Stomach (tissue), 9 donors: ENCODE results near the gene SPX. TPM values are rescaled to one million over a fixed set of nuclear protein-coding genes. Genes with fewer than 3 reads are reported as not detected.

Experiments
- DNase-seq, 2 donors: peaks; one replicate each; pipeline versions ENCODE4 v3.0.0 to v3.0.0-alpha.2; 2013 to 2019
- H3K27ac ChIP-seq, 5 donors: fragments of 200-600 bp in 4 of 5; sonication (generic) in 4 of 5; one replicate each; pipeline ENCODE4 v1.5.1; 2013 to 2019; ENCODE audit warnings: mild to moderate bottlenecking in 1 of 5, moderate library complexity in 1 of 5
- H3K27me3 ChIP-seq, 3 donors: fragments of 200-600 bp; sonication (generic); one replicate each; pipeline ENCODE4 v1.5.1; 2017 to 2019; ENCODE audit warnings: mixed run types in 1 of 3
- H3K36me3 ChIP-seq, 4 donors: fragments of 200-600 bp; sonication (generic); 1 replicate in 3 of 4; 2 replicates in 1 of 4; pipeline ENCODE4 v1.5.1; 2016 to 2019
- H3K4me1 ChIP-seq, 4 donors: fragments of 200-600 bp; sonication (generic); one replicate each; pipeline ENCODE4 v1.5.1; 2016 to 2019
- H3K4me3 ChIP-seq, 4 donors: fragments of 200-600 bp; sonication (generic) in 3 of 4; one replicate each; pipeline ENCODE4 v1.5.1; 2016 to 2019; ENCODE audit warnings: mild to moderate bottlenecking in 1 of 4
- H3K9me3 ChIP-seq, 4 donors: fragments of 200-600 bp; sonication (generic); one replicate each; pipeline ENCODE4 v1.5.1; 2016 to 2019
- CTCF ChIP-seq, 7 experiments: fragments of 450-650 bp in 4 of 7; fragments of 200-600 bp in 3 of 7; sonication (generic) in 3 of 7; IDR thresholded peaks; one replicate each; pipeline ENCODE4 v1.5.1; 2016 to 2019; ENCODE audit warnings: antibody characterized with exemption in 7 of 7, control low read depth in 2 of 7, mild to moderate bottlenecking in 1 of 7
- EP300 ChIP-seq: sonication (generic); formaldehyde crosslinking; IDR thresholded peaks from one replicate; pipeline ENCODE4 v1.6.1; 2017; ENCODE audit warnings: antibody characterized with exemption
- POLR2A ChIP-seq, 4 donors: fragments of 450-650 bp; IDR thresholded peaks; one replicate each; pipeline ENCODE4 v1.6.1; 2016; ENCODE audit warnings: antibody characterized with exemption in 4 of 4, control low read depth in 2 of 4, mild to moderate bottlenecking in 1 of 4, moderate library complexity in 1 of 4
- POLR2AphosphoS5 ChIP-seq, 3 donors: sonication (generic); formaldehyde crosslinking; IDR thresholded peaks; one replicate each; pipeline ENCODE4 v1.6.1; 2016; ENCODE audit warnings: antibody characterized with exemption in 3 of 3
- WGBS, 5 donors: extraction: QIAGEN DNeasy Blood & Tissue Kit in 3 of 5; methylation state at CpG; one replicate each; pipeline versions ENCODE4 v1.1.5 to v1.1.7; 2013 to 2018; 5-methylcytosine and 5-hydroxymethylcytosine counted together
- intact Hi-C: fragments of 100-400 bp; cut with DNase I; formaldehyde crosslinking; loops from one replicate; pipeline ENCODE4 v1.15.1; 2023; ENCODE audit warnings: low total_unique reads
- polyA plus RNA-seq, 3 donors: library from polyadenylated mRNA; stranded (reverse); fragments of 200-250 nt; gene quantifications; one replicate each; pipeline ENCODE4 v1.2.3, GENCODE V29; 2013
- total RNA-seq, 5 donors: library from RNA; depleted of rRNA; stranded (reverse); fragments of >200 nt; gene quantifications; one replicate each; pipeline versions ENCODE4 v1.1.0 to v1.2.3, GENCODE V29; 2014 to 2016
- donor health status: healthy with polysubstance abuse.
- donor health status: Bipolar disorder and iron deficiency.
- donor health status: healthy.

SPX gene
- total and polyA plus RNA-seq, 8 donors: 0.28 to 1.6 (median 1.0) TPM; not detected in 4

GRCh38 chr12:21521541-21521940 lies 4.6 kb upstream of the SPX start:
- no peaks in the 10 kb centered on the region for H3K9me3 ChIP-seq
- H3K36me3 ChIP-seq: peaks cover 0 to 25% (median 9%) of the 10 kb centered on the region in 4 donors
- no peak overlapping the region for H3K4me3 ChIP-seq
- 12 to 37% (median 26%) methylated on average over 1 of the region's 1 CpG for WGBS, 5 donors
- no peaks in the 10 kb centered on the region for H3K4me1 ChIP-seq
- TF ChIP-seq CTCF (IDR thresholded peaks at IDR 0.05) (no peak), POLR2AphosphoS5 (IDR thresholded peaks at IDR 0.05) (no peak), POLR2A (IDR thresholded peaks at IDR 0.05) (no peak), EP300 (no peak)
- intact Hi-C loops: no loop called here
- H3K27me3 ChIP-seq: no peaks in the 10 kb centered on the region
- no peak for DNase-seq
- no peak overlapping the region for H3K27ac ChIP-seq

GRCh38 chr12:21523148-21523547 lies 2.9 kb upstream of the SPX start:
- Histone ChIP-seq H3K27me3 (peaks cover 0 to 16% (median 9%) of the 10 kb centered on the region in 3 donors), H3K4me1 (peaks cover 0 to 16% (median 13%) of the 10 kb centered on the region in 4 donors), H3K9me3 (no peaks in the 10 kb centered on the region), H3K27ac (no peak overlapping the region), H3K36me3 (peaks cover 0 to 9% (median 0%) of the 10 kb centered on the region in 4 donors), H3K4me3 (no peak overlapping the region)
- no peak for DNase-seq
- intact Hi-C loops: no loop called here
- no peak for TF ChIP-seq POLR2A (IDR thresholded peaks at IDR 0.05)
- no peak for TF ChIP-seq CTCF (IDR thresholded peaks at IDR 0.05)
- no peak for TF ChIP-seq POLR2AphosphoS5 (IDR thresholded peaks at IDR 0.05)
- TF ChIP-seq EP300: no peak

GRCh38 chr12:21526721-21527345 lies 737 bp downstream of the SPX start:
- Histone ChIP-seq H3K27me3 (peaks cover 0 to 28% (median 9%) of the 10 kb centered on the region in 3 donors), H3K27ac (peak overlapping the region in 1 of 5 donors; percentile 66), H3K9me3 (no peaks in the 10 kb centered on the region), H3K4me1 (peaks cover 0 to 32% (median 21%) of the 10 kb centered on the region in 4 donors), H3K36me3 (no peaks in the 10 kb centered on the region), H3K4me3 (peak overlapping the region; percentile 62 to 73 (median 66))
- intact Hi-C loops: no loop called here
- no peak for TF ChIP-seq EP300
- no peak for TF ChIP-seq POLR2AphosphoS5 (IDR thresholded peaks at IDR 0.05)
- no peak for TF ChIP-seq CTCF (IDR thresholded peaks at IDR 0.05)
- TF ChIP-seq POLR2A (IDR thresholded peaks at IDR 0.05): no peak
- 27 to 43% (median 32%) methylated on average over 12 of the region's 12 CpGs for WGBS, 5 donors
- DNase-seq: peak in 1 of 2 donors; percentile 10

GRCh38 chr12:21527451-21528180 lies 1.5 kb downstream of the SPX start:
- H3K27me3 ChIP-seq: peaks cover 0 to 28% (median 9%) of the 10 kb centered on the region in 3 donors
- WGBS, 5 donors: 0 to 2% (median 1%) methylated on average over 19 to 57 of the region's 57 CpGs
- intact Hi-C loops: no loop called here
- peak overlapping the region; percentile 62 to 73 (median 66) for H3K4me3 ChIP-seq
- H3K4me1 ChIP-seq: peaks cover 0 to 32% (median 21%) of the 10 kb centered on the region in 4 donors
- peak overlapping the region in 3 of 5 donors; percentile 3 to 66 (median 22) for H3K27ac ChIP-seq
- no peaks in the 10 kb centered on the region for H3K9me3 ChIP-seq
- DNase-seq: peak; percentile 56 to 77
- H3K36me3 ChIP-seq: no peaks in the 10 kb centered on the region
- TF ChIP-seq POLR2AphosphoS5 (IDR thresholded peaks at IDR 0.05) (no peak), POLR2A (IDR thresholded peaks at IDR 0.05) (no peak), CTCF (IDR thresholded peaks at IDR 0.05) (no peak), EP300 (no peak)
